Colonic mucosa (tissue), 4 donors: ENCODE measurements around the gene AZGP1. TPM values are rescaled to one million over a fixed set of nuclear protein-coding genes. Genes with fewer than 3 reads are reported as not detected.
"Not testable (repeated sequence)": the region's sequence is repeated elsewhere in the genome, so short reads cannot be mapped to it uniquely, and the experiment has no call there.

Experiments
- DNase-seq: peaks from one replicate; pipeline ENCODE4 v3.0.0-alpha.2; 2020
- H3K27ac ChIP-seq: fragments of 200-600 bp; one replicate; pipeline ENCODE4 v1.8.0; 2021
- H3K27me3 ChIP-seq: fragments of 200-600 bp; one replicate; pipeline ENCODE4 v1.8.0; 2021
- H3K36me3 ChIP-seq: fragments of 200-600 bp; one replicate; pipeline ENCODE4 v1.8.0; 2021
- H3K4me1 ChIP-seq: fragments of 200-600 bp; one replicate; pipeline ENCODE4 v1.8.0; 2021; ENCODE audit warnings: mild to moderate bottlenecking
- H3K4me3 ChIP-seq: fragments of 200-600 bp; one replicate; pipeline ENCODE4 v1.8.0; 2021
- H3K9ac ChIP-seq, 2 donors: one replicate each; pipeline ENCODE4 v1.7.0; 2013; ENCODE audit warnings: control low read depth in 2 of 2, low read depth in 2 of 2, low read length in 2 of 2
- H3K9me3 ChIP-seq: fragments of 200-600 bp; one replicate; pipeline ENCODE4 v1.8.0; 2021
- CTCF ChIP-seq: fragments of 200-600 bp; IDR thresholded peaks from one replicate; pipeline ENCODE4 v1.8.0; 2022; ENCODE audit warnings: antibody characterized with exemption, mild to moderate bottlenecking
- intact Hi-C: fragments of 100-400 bp; cut with DNase I; formaldehyde crosslinking; loops from one replicate; pipeline ENCODE4 v1.14.1; 2022
- total RNA-seq, 2 donors: library from RNA; stranded (reverse); fragmentation: NEBNext Ultra II Directional in 1 of 2; extraction: Animal tissue kit (Norgen Biotek cat#: 25700) in 1 of 2; gene quantifications; one replicate each; pipeline ENCODE4 v1.2.1, GENCODE V29; 2021
- donor health status: healthy.
- donor health status: DM: no; HTN: no; CAD: no.
- donor health status: DM: no; HTN: no; CAD: no.

The AZGP1 gene
- total RNA-seq, 2 donors from 2014 or later, result 2.5 to 4.6 TPM

DNA sequence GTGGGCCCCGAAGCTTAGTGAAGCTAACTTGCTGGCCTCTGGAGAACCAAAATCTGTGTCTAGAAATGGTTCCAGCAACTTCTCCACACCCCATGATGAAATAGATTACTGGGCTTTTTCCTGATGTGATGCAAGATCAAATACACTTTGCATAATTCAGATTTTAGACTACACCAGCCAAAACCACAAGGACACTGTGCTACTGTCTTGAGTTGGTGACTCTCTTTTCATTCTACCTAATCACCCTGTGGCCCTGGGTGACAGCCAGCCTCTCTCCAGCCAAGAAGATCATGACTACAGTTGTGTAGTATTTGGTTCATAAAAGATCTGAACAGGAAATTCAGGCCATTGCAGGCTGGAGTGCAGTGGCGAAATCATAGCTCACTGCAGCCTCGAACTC, 22.2 kb downstream of the AZGP1 start:
- no peak overlapping the region for H3K4me3 ChIP-seq
- no peak for TF ChIP-seq CTCF
- no peaks in the 10 kb centered on the region for H3K9me3 ChIP-seq
- no peaks in the 10 kb centered on the region for H3K36me3 ChIP-seq
- H3K27ac ChIP-seq, result no peak overlapping the region
- intact Hi-C loops, result no loop called here
- no peaks in the 10 kb centered on the region for H3K4me1 ChIP-seq
- H3K9ac ChIP-seq, result no peak overlapping the region
- H3K27me3 ChIP-seq, result no peaks in the 10 kb centered on the region
- no peak for DNase-seq

DNA sequence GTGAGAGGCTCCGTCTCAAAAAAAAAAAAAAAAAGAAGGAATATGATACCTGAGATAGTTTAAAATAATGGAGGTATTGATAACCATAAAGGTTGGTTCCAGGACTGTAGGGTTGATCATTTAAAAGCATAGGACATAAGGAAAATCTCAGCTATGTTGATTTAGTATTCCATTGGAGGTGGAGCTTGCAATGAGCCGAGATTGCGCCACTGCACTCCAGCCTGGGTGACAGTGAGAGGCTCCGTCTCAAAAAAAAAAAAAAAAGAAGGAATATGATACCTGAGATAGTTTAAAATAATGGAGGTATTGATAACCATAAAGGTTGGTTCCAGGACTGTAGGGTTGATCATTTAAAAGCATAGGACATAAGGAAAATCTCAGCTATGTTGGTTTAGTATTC, 23.2 kb downstream of the AZGP1 start:
- H3K9me3 ChIP-seq, H3K4me1 ChIP-seq, H3K4me3 ChIP-seq, H3K9ac ChIP-seq, intact Hi-C loops, H3K36me3 ChIP-seq, H3K27me3 ChIP-seq, H3K27ac ChIP-seq, DNase-seq: not testable (repeated sequence)

DNA sequence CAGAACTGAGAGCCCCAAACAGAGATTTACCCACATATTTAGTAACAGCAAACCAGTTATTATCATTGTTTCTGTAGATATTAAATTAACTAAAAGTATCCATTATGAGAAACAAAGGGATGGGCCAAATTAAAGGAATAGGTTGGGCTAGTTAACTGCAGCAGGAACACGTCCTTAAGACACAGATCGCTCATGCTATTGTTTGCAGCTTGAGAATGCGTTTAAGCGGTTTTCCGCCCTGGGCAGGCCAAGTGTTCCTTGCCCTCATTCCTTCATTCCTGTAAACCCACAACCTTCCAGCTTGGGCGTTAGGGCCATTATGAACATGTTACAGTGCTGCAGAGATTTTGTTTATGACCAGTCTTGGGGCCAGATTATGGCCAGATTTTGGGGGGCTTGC, 25.0 kb downstream of the AZGP1 start:
- H3K27ac ChIP-seq, H3K36me3 ChIP-seq, H3K9me3 ChIP-seq, H3K4me3 ChIP-seq, H3K4me1 ChIP-seq, H3K9ac ChIP-seq, intact Hi-C loops, DNase-seq, H3K27me3 ChIP-seq: not testable (repeated sequence)

DNA sequence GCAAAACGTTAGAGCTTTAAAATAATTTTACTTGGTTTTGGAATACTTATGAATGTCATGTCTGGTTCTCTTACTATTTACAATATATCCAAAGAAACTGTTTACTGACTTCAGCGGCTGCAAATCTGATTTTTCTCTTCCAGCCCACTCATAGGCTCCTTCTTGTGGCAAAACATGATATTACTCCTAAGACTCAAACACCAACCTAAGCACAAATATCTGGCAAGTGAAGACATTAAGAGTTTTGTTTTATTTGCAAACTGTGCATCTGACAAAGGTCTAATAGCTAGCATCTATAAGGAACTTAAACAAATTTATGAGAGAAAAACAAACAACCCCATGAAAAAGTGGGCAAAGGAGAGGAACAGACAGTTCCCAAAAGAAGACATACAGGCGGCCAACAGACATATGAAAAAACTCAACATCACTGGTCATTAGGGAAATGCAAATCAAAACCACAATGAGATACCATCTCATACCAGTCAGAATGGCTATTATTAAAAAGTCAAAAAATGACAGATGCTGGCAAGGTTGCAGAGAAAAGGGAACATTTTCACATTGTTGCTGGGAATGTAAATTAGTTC, 26.1 kb downstream of the AZGP1 start:
- Histone ChIP-seq H3K9me3 (no peaks in the 10 kb centered on the region), H3K9ac (no peak overlapping the region), H3K27me3 (no peaks in the 10 kb centered on the region), H3K4me3 (no peak overlapping the region), H3K27ac (no peak overlapping the region), H3K36me3 (no peaks in the 10 kb centered on the region), H3K4me1 (no peaks in the 10 kb centered on the region)
- DNase-seq, result no peak
- intact Hi-C loops, result no loop called here
- no peak for TF ChIP-seq CTCF

DNA sequence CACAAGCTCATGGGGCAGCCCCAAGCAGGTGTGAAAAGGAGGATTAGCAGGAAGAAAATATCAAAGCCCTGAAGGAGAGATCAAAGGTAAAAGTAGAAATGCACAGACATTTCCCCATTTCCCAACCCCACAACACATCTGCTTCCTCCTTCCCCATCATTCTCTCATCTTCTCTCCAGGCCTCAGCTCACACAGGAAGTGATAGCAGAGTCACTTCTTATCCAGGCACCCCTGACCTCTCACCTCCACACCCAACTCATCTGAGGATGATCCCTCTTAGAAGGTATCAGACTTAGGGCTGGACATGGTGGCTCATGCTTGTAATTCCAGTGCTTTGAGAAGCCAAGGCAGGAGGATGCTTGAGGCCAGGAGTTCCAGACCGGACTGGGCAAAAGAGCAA, 28.2 kb downstream of the AZGP1 start:
- Histone ChIP-seq H3K9me3 (no peaks in the 10 kb centered on the region), H3K27me3 (no peaks in the 10 kb centered on the region), H3K36me3 (no peaks in the 10 kb centered on the region), H3K9ac (no peak overlapping the region), H3K4me1 (no peaks in the 10 kb centered on the region), H3K27ac (no peak overlapping the region), H3K4me3 (no peak overlapping the region)
- DNase-seq, result no peak
- no peak for TF ChIP-seq CTCF
- intact Hi-C loops, result no loop called here

DNA sequence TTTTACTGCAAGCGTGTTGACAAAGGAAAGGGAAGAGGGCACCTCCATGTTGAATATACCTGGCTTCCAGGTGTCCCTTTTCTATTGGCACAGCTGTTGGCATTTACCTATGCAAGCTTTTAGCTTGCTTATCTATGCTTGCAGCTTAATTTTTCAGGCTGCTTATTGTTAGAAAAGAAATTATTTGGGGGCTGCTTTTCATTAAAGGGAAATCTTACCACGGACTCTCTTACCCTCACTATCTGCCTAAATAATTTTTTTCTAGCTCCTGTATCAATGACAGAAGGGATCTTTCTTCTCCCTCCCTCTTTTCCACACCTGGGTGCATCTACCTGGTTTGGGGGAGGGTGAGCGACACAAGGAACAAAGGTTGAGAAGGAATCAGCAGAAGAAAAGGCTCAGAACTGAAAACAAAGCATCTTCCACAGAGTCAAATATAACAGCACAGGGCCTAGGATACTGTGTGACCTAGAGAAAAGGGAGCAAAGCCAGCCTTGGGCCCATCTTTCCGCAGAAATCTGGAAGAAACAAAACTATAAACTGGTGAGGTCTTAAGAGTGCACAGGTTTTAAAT, 31.2 kb downstream of the AZGP1 start:
- Histone ChIP-seq H3K27me3 (no peaks in the 10 kb centered on the region), H3K27ac (no peak overlapping the region), H3K4me3 (no peak overlapping the region), H3K4me1 (no peaks in the 10 kb centered on the region), H3K9me3 (no peaks in the 10 kb centered on the region), H3K9ac (no peak overlapping the region), H3K36me3 (no peaks in the 10 kb centered on the region)
- DNase-seq, result no peak
- intact Hi-C loops, result no loop called here
- no peak for TF ChIP-seq CTCF
